K562 (cell line): ENCODE data around the gene CST5. TPM values are rescaled to one million over a fixed set of nuclear protein-coding genes. Genes with fewer than 3 reads are reported as not detected.

Experiments used
- ATAC-seq: fragments of 200-7000 bp; cut with Tn5 transposase; 3 replicates; pipeline ENCODE4 v1.9.1; 2020; ENCODE audit warnings: moderate library complexity
- BruUV-seq: library from RNA; stranded (reverse); fragments of 400-500 nt; replicated peaks from 2 replicates; lab custom pipeline; 2021; lab: Mats Ljungman, UMichigan
- CTCF ChIA-PET: fragments of 300-600 bp; formaldehyde crosslinking; extraction: SDS; loops from one replicate; lab custom pipeline; 2021; ENCODE audit warnings: low intra/inter-chr PET ratio; lab: Yijun Ruan, JAX
- POLR2A ChIA-PET: fragments of 300-600, 350-650 bp; sonication (Branson Sonifier 250); formaldehyde crosslinking; extraction: SDS; loops from one replicate; lab custom pipeline; 2021; ENCODE audit warnings: antibody characterized with exemption, inconsistent platforms; lab: Yijun Ruan, JAX
- DNase-seq, 4 experiments: peaks; one replicate each; pipeline versions ENCODE4 v3.0.0 to v3.0.0-alpha.2; 2011 to 2018; ENCODE audit warnings: low spot score in 3 of 4, mixed read lengths in 3 of 4; ENCODE audit errors: extremely low read depth in 1 of 4
- FAIRE-seq: peaks from 2 replicates; lab custom pipeline; 2011; peaks lifted over from hg19 to GRCh38; lab: Jason Lieb, UNC
- H2AFZ ChIP-seq: 2 replicates; pipeline ENCODE4 v1.6.0; 2011; ENCODE audit warnings: low read depth, low read length, control low read depth, inconsistent platforms
- H3K27ac ChIP-seq: fragments of 200-600 bp; 3 replicates; pipeline ENCODE4 v1.8.0; 2011; ENCODE audit warnings: low read depth, mild to moderate bottlenecking, control low read depth, inconsistent platforms, low read length, moderate library complexity, mixed read lengths; ENCODE audit errors: extremely low read depth
- H3K27me3 ChIP-seq, 2 experiments: fragments of 300-600 bp in 1 of 2; 2 replicates in 1 of 2; 3 replicates in 1 of 2; pipeline versions ENCODE4 v1.6.0 to v1.8.0; 2011; ENCODE audit warnings: inconsistent platforms in 2 of 2, low read length in 2 of 2, mild to moderate bottlenecking in 1 of 2, mixed read lengths in 1 of 2, moderate library complexity in 1 of 2; ENCODE audit not compliant: control insufficient read depth in 2 of 2, insufficient read depth in 2 of 2
- H3K36me3 ChIP-seq: fragments of 300-600 bp; 3 replicates; pipeline ENCODE4 v1.8.0; 2011; ENCODE audit warnings: mild to moderate bottlenecking, low read length, inconsistent platforms; ENCODE audit not compliant: control insufficient read depth, insufficient read depth
- H3K4me1 ChIP-seq, 2 experiments: fragments of 200-600 bp in 1 of 2; replicated peaks in 1 of 2; 2 replicates in 1 of 2; 3 replicates in 1 of 2; pipeline versions ENCODE4 v1.5.1 to v1.8.0; 2011; ENCODE audit warnings: inconsistent platforms in 2 of 2, low read length in 2 of 2, mild to moderate bottlenecking in 1 of 2, mixed read lengths in 1 of 2, moderate library complexity in 1 of 2; ENCODE audit not compliant: control insufficient read depth in 2 of 2, insufficient read depth in 2 of 2
- H3K4me2 ChIP-seq: 2 replicates; pipeline ENCODE4 v1.6.1; 2011; ENCODE audit warnings: low read length, control low read depth, inconsistent platforms, mixed read lengths; ENCODE audit not compliant: insufficient read depth
- H3K4me3 ChIP-seq: fragments of 200-600 bp; sonication (generic), shearing (Covaris generic); 2 replicates; pipeline ENCODE4 v1.5.1; 2016; ENCODE audit warnings: control low read depth, inconsistent platforms
- H3K79me2 ChIP-seq: fragments of 200-600 bp; 3 replicates; pipeline ENCODE4 v1.8.0; 2011; ENCODE audit warnings: low read length, inconsistent platforms; ENCODE audit not compliant: control insufficient read depth, insufficient read depth
- H3K9ac ChIP-seq, 2 experiments: 2 replicates each; pipeline versions ENCODE4 v1.6.0 to v1.6.1; 2011; ENCODE audit warnings: low read depth in 2 of 2, low read length in 2 of 2, control low read depth in 1 of 2, inconsistent platforms in 1 of 2, mild to moderate bottlenecking in 1 of 2, mixed read lengths in 1 of 2; ENCODE audit not compliant: insufficient read depth in 1 of 2
- H3K9me1 ChIP-seq: one replicate; pipeline ENCODE4 v1.6.0; 2011; ENCODE audit warnings: inconsistent platforms, mild to moderate bottlenecking, low read length, moderate library complexity; ENCODE audit not compliant: control insufficient read depth, insufficient read depth
- H3K9me3 ChIP-seq: replicated peaks from 2 replicates; pipeline ENCODE4 v1.5.1; 2011; ENCODE audit warnings: low read depth, low read length, inconsistent platforms; ENCODE audit not compliant: control insufficient read depth, insufficient read depth
- H4K20me1 ChIP-seq: replicated peaks from 2 replicates; pipeline ENCODE4 v1.6.1; 2011; ENCODE audit warnings: low read length, inconsistent platforms, mixed read lengths; ENCODE audit not compliant: control insufficient read depth, insufficient read depth
- CTCF ChIP-seq, 3 experiments: IDR thresholded peaks in 2 of 3; conservative IDR thresholded peaks in 1 of 3; 2 replicates each; pipeline ENCODE4 v1.5.1; 2011 to 2012; ENCODE audit warnings: low read length in 3 of 3, mild to moderate bottlenecking in 3 of 3, control low read depth in 2 of 3, improper control_type of control experiment in 1 of 3, inconsistent platforms in 1 of 3, low read depth in 1 of 3, mixed read lengths in 1 of 3, moderate library complexity in 1 of 3; ENCODE audit not compliant: insufficient read depth in 2 of 3
- DEAF1 ChIP-seq: fragments of 450-650 bp; formaldehyde crosslinking; IDR thresholded peaks from 2 replicates; pipeline ENCODE4 v1.4.0; 2020; ENCODE audit warnings: mild to moderate bottlenecking, moderate library complexity
- HDAC2 ChIP-seq: fragments of 450-650 bp; IDR thresholded peaks from 2 replicates; pipeline ENCODE4 v1.6.1; 2016; ENCODE audit warnings: mild to moderate bottlenecking
- MCM7 ChIP-seq, 2 experiments: fragments of 450-650 bp; IDR thresholded peaks; 2 replicates each; pipeline ENCODE4 v1.6.1; 2016 to 2018
- NCOA6 ChIP-seq: fragments of 450-650 bp; IDR thresholded peaks from 2 replicates; pipeline ENCODE4 v1.6.1; 2017; ENCODE audit warnings: mild to moderate bottlenecking
- RAD21 ChIP-seq, 2 experiments: fragments of 250-450 bp in 1 of 2; fragments of 450-650 bp in 1 of 2; sonication (Bioruptor Pico) in 1 of 2; formaldehyde crosslinking in 1 of 2; IDR thresholded peaks in 1 of 2; conservative IDR thresholded peaks in 1 of 2; 2 replicates each; pipeline versions ENCODE4 v1.4.0 to v1.8.0; 2020 to 2022; ENCODE audit warnings: mild to moderate bottlenecking in 2 of 2, moderate library complexity in 1 of 2
- RBM22 ChIP-seq: fragments of 200-400 bp; formaldehyde crosslinking; IDR thresholded peaks from 2 replicates; pipeline ENCODE4 v1.6.1; 2018; ENCODE audit warnings: low read length, low read depth; ENCODE audit not compliant: poor library complexity, severe bottlenecking
- SMC3 ChIP-seq: conservative IDR thresholded peaks from 2 replicates; pipeline ENCODE4 v1.6.1; 2011; ENCODE audit warnings: low read depth, low read length, improper control_type of control experiment; ENCODE audit not compliant: insufficient read depth
- SPI1 ChIP-seq: IDR thresholded peaks from 2 replicates; pipeline ENCODE4 v1.6.1; 2011; ENCODE audit warnings: low read depth, low read length, control low read depth, borderline replicate concordance
- ZFP91 ChIP-seq: sonication (generic); formaldehyde crosslinking; IDR thresholded peaks from 2 replicates; pipeline ENCODE4 v1.8.0; 2022; ENCODE audit warnings: mild to moderate bottlenecking, missing genetic modification reagents
- WGBS: fragments of 100-300 bp; shearing (Covaris generic); methylation state at CpG from one replicate; pipeline ENCODE4 v1.1.6; 2016; ENCODE audit warnings: low coverage, mixed read lengths; ENCODE audit not compliant: insufficient coverage; ENCODE audit errors: missing lambda C conversion rate; 5-methylcytosine and 5-hydroxymethylcytosine counted together
- in situ Hi-C: fragments of 300-500 bp; cut with MboI; formaldehyde crosslinking; loops from 4 replicates; pipeline ENCODE4 v1.15.0; 2018; ENCODE audit warnings: inconsistent platforms, mixed read lengths
- intact Hi-C: fragments of 100-400 bp; cut with micrococcal nuclease; formaldehyde crosslinking; loops from 2 replicates; pipeline ENCODE4 v1.14.2; 2022
- polyA plus RNA-seq, 8 experiments: library from polyadenylated mRNA; depleted of rRNA in 4 of 8; stranded (reverse) in 5 of 8; unstranded in 3 of 8; fragments of >200 nt; fragmentation: Nextera tagmentation in 2 of 8; fragmentation: Illumina TruSeq in 1 of 8; extraction: Ambion mirVana in 2 of 8; extraction: Trizol in 1 of 8; gene quantifications; 2 replicates each; pipeline versions ENCODE4 v1.2.1 to v1.2.3, GENCODE V29; 2011 to 2014; ENCODE audit warnings: inconsistent platforms in 1 of 8, missing spikeins in 1 of 8
- total RNA-seq, 7 experiments: library from RNA; depleted of rRNA in 6 of 7; stranded (reverse); fragments of >200 nt in 6 of 7; fragmentation: Illumina TruSeq in 2 of 7; extraction: Trizol in 2 of 7; gene quantifications; 2 replicates each; pipeline versions ENCODE4 v1.2.1 to v1.2.3, GENCODE V29; 2011 to 2021; ENCODE audit warnings: low replicate concordance in 1 of 7

The CST5 gene
- total and polyA plus RNA-seq, 9 of the 15 experiments (the other 6 are each of a cell fraction or from before 2014, with no cell fraction given): not detected

GRCh38 chr20:23889775-23890187, 10.2 kb upstream of the CST5 start:
- H3K4me2 ChIP-seq: no peak overlapping the region
- H3K4me1 ChIP-seq: no peaks in the 10 kb centered on the region
- H4K20me1 ChIP-seq: no peaks in the 10 kb centered on the region
- no peak overlapping the region for H3K4me3 ChIP-seq
- H3K27me3 ChIP-seq: no peaks in the 10 kb centered on the region
- H3K79me2 ChIP-seq: no peaks in the 10 kb centered on the region
- ChIA-PET POLR2A (no interaction called here), CTCF (interaction anchor here (1.6 kb wide), 1 partner anchor 106 kb away, joined by 3 read pairs; no protein-coding TSS in a partner anchor)
- in situ Hi-C loops (loop anchor here (10.0 kb wide), 1 partner anchor 105 kb away; no protein-coding TSS in a partner anchor), intact Hi-C loops (loop anchor here (5.0 kb wide), 1 partner anchor 108 kb away; no protein-coding TSS in a partner anchor)
- WGBS: 0% methylated on average over 6 of the region's 8 CpGs
- peak; percentile 33 to 65 (median 44) for DNase-seq
- H3K36me3 ChIP-seq: no peaks in the 10 kb centered on the region
- H3K9me3 ChIP-seq: no peaks in the 10 kb centered on the region
- peak; percentile 94 for ATAC-seq
- H3K27ac ChIP-seq: no peak overlapping the region
- peak; percentile 84 for FAIRE-seq
- H3K9me1 ChIP-seq: no peaks in the 10 kb centered on the region
- H3K9ac ChIP-seq: no peak overlapping the region
- no TSS peak for BruUV-seq
- no peak overlapping the region for H2AFZ ChIP-seq
- TF ChIP-seq HDAC2 (no peak), RAD21 (CRISPR knock-in tag; conservative IDR thresholded peaks at IDR 0.05 in 1 of 2, IDR thresholded peaks at IDR 0.05 in 1 of 2) (peak; percentile 55 to 69), ZFP91 (CRISPR knock-in tag) (no peak), SPI1 (no peak), MCM7 (IDR thresholded peaks at IDR 0.05) (no peak), SMC3 (peak; percentile 74), CTCF (IDR thresholded peaks at IDR 0.05 in 2 of 3, conservative IDR thresholded peaks at IDR 0.05 in 1 of 3; ENCODE audit: insufficient read depth in 2 of 3, low read depth in 1 of 3, low read length in 3 of 3) (peak; percentile 65 to 69 (median 66)), RBM22 (no peak), DEAF1 (CRISPR knock-in tag) (0 out of 2 replicates have a peak, but pooled peaks have one; percentile 21), NCOA6 (no peak)
